ENCODE data around the gene CCDC198.

The CCDC198 gene

GRCh38 chr14:57461777-57462320, 31.8 kb downstream of the CCDC198 start:
- TF ChIP-seq CTCF (IDR thresholded peaks at IDR 0.05; ENCODE audit: control extremely low read depth, extremely low read depth, low read depth, missing control alignments) = no peak
- no peak for DNase-seq (ENCODE audit: extremely low spot score)
- POLR2A ChIA-PET = no interaction called here
- CTCF ChIA-PET = no interaction called here

GRCh38 chr14:57435923-57436322, 57.7 kb downstream of the CCDC198 start:
- TF ChIP-seq CTCF (IDR thresholded peaks at IDR 0.05; ENCODE audit: control extremely low read depth, extremely low read depth, low read depth, missing control alignments) = no peak
- no peak for DNase-seq (ENCODE audit: extremely low spot score)
- CTCF ChIA-PET = no interaction called here
- POLR2A ChIA-PET = no interaction called here

GRCh38 chr14:57420986-57421385, 72.7 kb downstream of the CCDC198 start:
- no peak for TF ChIP-seq CTCF (IDR thresholded peaks at IDR 0.05; ENCODE audit: control extremely low read depth, extremely low read depth, low read depth, missing control alignments)
- no peak for DNase-seq (ENCODE audit: extremely low spot score)
- POLR2A ChIA-PET = no interaction called here
- CTCF ChIA-PET = no interaction called here

- no peak for TF ChIP-seq CTCF (IDR thresholded peaks at IDR 0.05; ENCODE audit: control extremely low read depth, extremely low read depth, low read depth, missing control alignments)
- no peak for DNase-seq (ENCODE audit: extremely low spot score)
- ChIA-PET CTCF (no interaction called here), POLR2A (no interaction called here)
Measured at GRCh38 chr14:57420033-57420432, 73.6 kb downstream of the CCDC198 start.

Data from GM10248 (cell line).